ENCODE measurements around the gene RFX8.

RFX8 gene

GRCh38 chr2:101395545-101396315, 79.2 kb downstream of the RFX8 start:
- FAIRE-seq, result no peak
- DNase-seq (ENCODE audit: extremely low spot score, insufficient read length, low read depth), result no peak

- DNase-seq (ENCODE audit: extremely low spot score, insufficient read length, low read depth) (no peak), FAIRE-seq (no peak)
Observed at GRCh38 chr2:101388232-101388631, 86.7 kb downstream of the RFX8 start.

DNA sequence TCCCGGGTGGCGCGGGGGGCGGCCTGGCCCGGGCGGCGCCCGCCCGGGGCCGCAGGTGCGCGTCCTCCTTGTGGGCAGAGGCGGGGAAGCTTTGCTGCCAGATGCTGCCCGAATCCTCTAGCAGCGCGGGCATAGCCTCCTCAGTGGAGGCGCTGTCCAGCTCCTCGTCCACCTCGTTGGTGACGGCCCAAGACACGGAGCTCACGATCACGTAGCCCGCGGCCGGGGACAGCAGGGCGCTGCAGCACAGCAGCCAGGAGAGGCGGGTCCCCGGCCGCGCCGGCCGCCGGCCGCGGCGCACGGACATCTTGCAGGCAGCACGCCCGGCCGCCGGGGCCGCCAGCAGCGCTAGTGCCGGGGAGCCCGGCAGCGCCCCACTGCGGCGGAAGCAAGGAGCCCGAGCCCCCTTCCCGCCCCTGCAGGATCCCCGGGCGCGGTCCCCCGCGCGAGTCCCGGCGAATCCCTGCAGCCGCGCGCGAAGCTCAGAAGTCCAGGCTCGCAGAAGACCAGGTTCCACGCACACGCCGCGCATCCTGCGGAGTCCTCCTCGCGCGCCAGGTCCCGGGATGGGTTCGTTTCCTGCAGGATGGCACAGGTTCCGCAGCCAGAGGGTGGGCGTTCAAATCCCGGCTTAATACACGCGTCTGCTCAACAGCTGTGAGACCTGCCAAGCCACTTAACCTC, 87.6 kb downstream of the RFX8 start, which contains the start of gene CREG2:
TSS of gene CREG2 (minus strand) at position 353 of the 684 bp plus-strand sequence. CDS start at position 307, 46 bp downstream.
- FAIRE-seq, result no peak

GRCh38 chr2:101386599-101387150, 88.2 kb downstream of the RFX8 start:
- DNase-seq (ENCODE audit: extremely low spot score, insufficient read length, low read depth) (no peak), FAIRE-seq (no peak)

More for the DNA sequence above, 87.6 kb downstream of the RFX8 start, which contains the start of gene CREG2:
- DNase-seq (ENCODE audit: extremely low spot score, insufficient read length, low read depth), result no peak

- DNase-seq (ENCODE audit: extremely low spot score, insufficient read length, low read depth) (no peak), FAIRE-seq (no peak)
Observed at GRCh38 chr2:101383016-101383541, 91.8 kb downstream of the RFX8 start.

DNA sequence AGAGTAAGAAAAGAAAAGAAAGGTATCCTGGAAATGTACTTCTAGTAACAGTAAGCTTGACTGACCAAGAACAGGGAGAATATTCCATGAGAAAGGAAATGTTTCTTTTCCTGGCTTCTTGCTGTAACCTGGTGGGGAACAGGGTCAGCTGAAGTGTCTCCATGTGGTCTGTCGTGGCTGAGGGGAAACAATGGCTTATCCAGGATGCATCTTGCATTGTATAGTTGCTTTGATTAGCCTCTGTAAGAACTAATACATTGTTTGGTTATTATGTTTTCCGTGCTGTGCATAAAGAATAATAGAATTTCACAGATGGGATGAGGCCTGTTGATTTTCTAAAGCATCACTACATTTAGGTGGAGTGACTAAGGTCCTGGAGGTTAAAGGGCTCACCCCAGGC, 92.5 kb downstream of the RFX8 start:
- no peak for DNase-seq (ENCODE audit: extremely low spot score, insufficient read length, low read depth)
- no peak for FAIRE-seq

GRCh38 chr2:101380376-101380775, 94.5 kb downstream of the RFX8 start:
- DNase-seq (ENCODE audit: extremely low spot score, insufficient read length, low read depth) (no peak), FAIRE-seq (no peak)

DNA sequence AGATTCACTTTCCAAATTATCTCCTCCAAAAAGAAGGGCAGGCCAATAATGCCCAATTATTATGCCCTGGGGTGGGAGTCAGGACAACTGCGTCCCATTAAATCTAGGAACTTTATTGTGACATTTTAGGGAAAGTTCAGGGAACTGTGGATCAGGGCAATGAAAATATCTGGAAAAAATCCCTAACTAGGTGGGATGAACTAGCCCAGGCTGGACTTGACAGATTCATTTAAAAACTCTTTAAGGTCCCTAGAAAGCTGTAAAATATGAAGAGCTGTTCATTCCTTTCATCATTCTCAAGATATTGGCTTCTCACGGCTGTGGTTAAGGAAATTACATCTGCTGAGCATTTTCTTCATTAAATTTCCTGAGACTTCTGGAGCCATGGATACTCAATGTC, 95.8 kb downstream of the RFX8 start:
- no peak for DNase-seq (ENCODE audit: extremely low spot score, insufficient read length, low read depth)
- no peak for FAIRE-seq

- FAIRE-seq, result no peak
- no peak for DNase-seq (ENCODE audit: extremely low spot score, insufficient read length, low read depth)
Observed at GRCh38 chr2:101375653-101376052, 99.3 kb downstream of the RFX8 start.

- no peak for FAIRE-seq
Observed at GRCh38 chr2:101374821-101375561, 99.9 kb downstream of the RFX8 start.

GRCh38 chr2:101372792-101373191, 102.1 kb downstream of the RFX8 start:
- DNase-seq (ENCODE audit: extremely low spot score, insufficient read length, low read depth) (no peak), FAIRE-seq (no peak)

More at GRCh38 chr2:101374821-101375561, 99.9 kb downstream of the RFX8 start:
- DNase-seq (ENCODE audit: extremely low spot score, insufficient read length, low read depth), result no peak

DNA sequence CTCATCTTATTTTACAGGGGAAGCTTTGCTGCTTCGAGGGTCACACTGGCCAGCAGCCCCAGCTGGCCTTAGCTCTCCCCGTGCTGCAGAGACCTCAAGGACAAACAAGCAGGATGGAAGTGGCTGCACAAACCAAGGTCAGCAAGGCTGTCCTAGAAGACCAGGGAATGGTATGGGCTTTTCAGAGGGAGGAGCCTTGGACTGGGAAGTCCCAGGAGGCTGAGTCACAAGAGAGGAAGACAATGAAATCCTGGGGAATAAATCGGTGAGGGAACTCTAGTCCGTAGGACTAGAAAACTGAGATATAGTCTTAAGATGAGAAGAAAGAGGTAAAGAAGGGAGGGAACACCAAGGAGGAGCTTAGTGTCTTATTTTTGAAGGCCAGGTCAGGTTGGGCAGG, 103.3 kb downstream of the RFX8 start:
- DNase-seq (ENCODE audit: extremely low spot score, insufficient read length, low read depth) (no peak), FAIRE-seq (no peak)

DNA sequence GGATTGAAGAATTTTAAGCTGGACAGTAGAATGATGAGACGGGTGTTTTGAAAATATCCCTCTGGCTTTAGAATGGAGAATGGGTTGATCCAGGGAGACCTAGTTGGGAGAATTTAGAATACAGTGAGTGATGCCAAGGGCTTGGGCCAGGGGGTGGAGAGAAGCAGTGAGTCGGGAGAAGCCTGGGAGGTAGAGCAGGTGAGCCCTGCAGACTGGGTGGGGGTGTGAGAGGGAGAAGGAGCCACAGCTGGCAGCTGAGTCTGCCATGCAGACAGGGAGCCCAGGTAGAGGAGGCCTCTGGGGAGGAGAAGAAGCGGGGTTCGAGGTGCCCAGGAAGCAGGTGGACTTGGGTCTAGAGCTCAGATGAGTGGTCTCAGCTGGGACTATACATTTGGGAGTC, 105.8 kb downstream of the RFX8 start:
- FAIRE-seq (no peak), DNase-seq (ENCODE audit: extremely low spot score, insufficient read length, low read depth) (no peak)

- FAIRE-seq, result no peak
- DNase-seq (ENCODE audit: extremely low spot score, insufficient read length, low read depth), result no peak
Observed at GRCh38 chr2:101368376-101368775, 106.5 kb downstream of the RFX8 start.

DNA sequence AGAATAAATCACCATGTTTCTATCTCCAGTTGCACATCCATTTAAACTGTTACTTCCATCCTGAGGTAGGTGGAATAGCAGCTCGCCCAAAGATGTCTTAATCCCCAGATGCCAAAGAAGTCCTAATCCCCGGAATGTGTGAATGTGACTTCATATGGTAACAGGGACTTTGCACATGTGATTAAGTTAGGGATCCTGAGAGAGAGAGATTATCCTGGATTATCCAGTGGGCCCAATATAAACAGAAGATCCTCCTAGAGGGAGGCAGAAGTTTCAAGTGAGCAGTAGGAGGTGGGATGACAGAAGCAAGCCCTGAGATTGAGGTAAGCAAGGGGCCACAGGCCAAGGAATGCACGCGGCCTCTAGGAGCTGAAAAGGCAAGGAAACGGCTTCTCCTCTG, 107.4 kb downstream of the RFX8 start:
- DNase-seq (ENCODE audit: extremely low spot score, insufficient read length, low read depth) (no peak), FAIRE-seq (no peak)

- DNase-seq (ENCODE audit: extremely low spot score, insufficient read length, low read depth) (no peak), FAIRE-seq (no peak)
Observed at GRCh38 chr2:101364878-101365277, 110.0 kb downstream of the RFX8 start.

GRCh38 chr2:101362777-101363176, 112.1 kb downstream of the RFX8 start:
- no peak for DNase-seq (ENCODE audit: extremely low spot score, insufficient read length, low read depth)
- FAIRE-seq, result no peak

GRCh38 chr2:101362316-101362715, 112.6 kb downstream of the RFX8 start:
- FAIRE-seq (no peak), DNase-seq (ENCODE audit: extremely low spot score, insufficient read length, low read depth) (no peak)

GRCh38 chr2:101361522-101361921, 113.4 kb downstream of the RFX8 start:
- FAIRE-seq (no peak), DNase-seq (ENCODE audit: extremely low spot score, insufficient read length, low read depth) (no peak)

GRCh38 chr2:101361121-101361520, 113.8 kb downstream of the RFX8 start:
- no peak for DNase-seq (ENCODE audit: extremely low spot score, insufficient read length, low read depth)
- no peak for FAIRE-seq
